SKM-1 treated with dmso at 0.1 percent for 144 hours (cell line): ENCODE data around the gene ZNF385B.

Experiments
- DNase-seq: peaks from one replicate; lab custom pipeline; 2025; ENCODE audit not compliant: unreplicated experiment; lab: John Stamatoyannopoulos, UW

The ZNF385B gene

GRCh38 chr2:179857236-179857635 is 4.2 kb downstream of the ZNF385B start:
- DNase-seq: no peak

- DNase-seq: no peak
Observed at GRCh38 chr2:179856205-179856604, 5.2 kb downstream of the ZNF385B start.

- no peak for DNase-seq
Observed at GRCh38 chr2:179855673-179856072, 5.7 kb downstream of the ZNF385B start.

GRCh38 chr2:179854891-179855290 is 6.5 kb downstream of the ZNF385B start:
- DNase-seq: no peak

GRCh38 chr2:179853108-179853507 is 8.3 kb downstream of the ZNF385B start:
- no peak for DNase-seq

GRCh38 chr2:179850188-179850587 is 11.2 kb downstream of the ZNF385B start:
- no peak for DNase-seq

- DNase-seq: no peak
Observed at GRCh38 chr2:179849719-179850118, 11.7 kb downstream of the ZNF385B start.

GRCh38 chr2:179843541-179843940 is 17.9 kb downstream of the ZNF385B start:
- no peak for DNase-seq

GRCh38 chr2:179842498-179843153 is 18.8 kb downstream of the ZNF385B start:
- no peak for DNase-seq

- no peak for DNase-seq
Observed at GRCh38 chr2:179840840-179841239, 20.6 kb downstream of the ZNF385B start.

- DNase-seq: no peak
Observed at GRCh38 chr2:179837408-179837807, 24.0 kb downstream of the ZNF385B start.

- DNase-seq: no peak
Observed at GRCh38 chr2:179830043-179830787, 31.2 kb downstream of the ZNF385B start.

- no peak for DNase-seq
Observed at GRCh38 chr2:179826297-179826696, 35.1 kb downstream of the ZNF385B start.

GRCh38 chr2:179825494-179825893 is 35.9 kb downstream of the ZNF385B start:
- peak; percentile 34 for DNase-seq

GRCh38 chr2:179824961-179825360 is 36.5 kb downstream of the ZNF385B start:
- DNase-seq: no peak

- DNase-seq: no peak
Observed at GRCh38 chr2:179822540-179822939, 38.9 kb downstream of the ZNF385B start.

- no peak for DNase-seq
Observed at GRCh38 chr2:179818546-179818945, 42.9 kb downstream of the ZNF385B start.

- no peak for DNase-seq
Observed at GRCh38 chr2:179817181-179817841, 44.1 kb downstream of the ZNF385B start.

GRCh38 chr2:179814050-179814449 is 47.4 kb downstream of the ZNF385B start:
- no peak for DNase-seq

- DNase-seq: no peak
Observed at GRCh38 chr2:179812501-179812900, 48.9 kb downstream of the ZNF385B start.

GRCh38 chr2:179811042-179811441 is 50.4 kb downstream of the ZNF385B start:
- DNase-seq: no peak

- no peak for DNase-seq
Observed at GRCh38 chr2:179809606-179810005, 51.8 kb downstream of the ZNF385B start.
